ENCODE data around the gene FGF22.
"Not testable (repeated sequence)": the region's sequence is repeated elsewhere in the genome, so short reads cannot be mapped to it uniquely, and the experiment has no call there.

The FGF22 gene

DNA sequence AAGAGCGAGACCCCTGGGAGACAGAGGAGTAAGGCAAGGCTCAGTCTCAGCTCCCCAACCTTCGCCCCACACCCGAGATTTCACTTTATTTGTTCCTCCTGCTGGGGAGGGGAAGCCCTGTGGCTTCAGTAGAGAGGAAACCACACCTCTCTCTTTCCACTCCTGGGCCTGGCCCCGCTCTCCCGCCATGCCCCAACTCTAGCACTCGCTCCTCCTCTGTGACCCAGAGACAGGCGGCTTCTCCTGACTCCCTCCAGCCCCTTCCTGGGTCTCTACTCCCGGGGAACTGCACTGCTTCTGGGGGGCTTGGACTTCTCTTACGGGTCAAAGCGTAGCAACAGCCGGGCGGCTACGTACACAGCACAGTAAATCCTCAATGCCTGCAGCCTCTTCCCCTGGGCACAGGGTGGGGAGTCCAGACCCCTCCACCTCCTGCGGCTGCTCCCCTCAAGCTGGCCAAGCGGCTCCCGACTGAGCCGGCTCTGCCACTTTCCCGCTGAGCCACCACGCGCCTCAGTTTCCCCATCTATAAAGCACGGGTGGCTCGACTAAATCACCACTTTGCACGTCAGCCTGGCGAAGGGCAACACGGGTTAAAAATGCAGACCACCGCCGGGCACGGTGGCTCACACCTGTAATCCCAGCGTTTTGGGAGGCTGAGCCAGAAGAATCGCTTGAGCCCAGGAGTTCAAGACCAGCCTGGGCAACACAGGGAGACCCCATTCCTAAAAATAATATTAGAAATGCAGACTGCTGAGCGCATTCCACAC, 21.9 kb downstream of the FGF22 start:
- in situ Hi-C loops (cut with MboI; ENCODE audit: low pct_unique_long_range_greater_than_20kb, low sequenced_read_pairs, unreplicated experiment) = no loop called here
- DNase-seq (ENCODE audit: low spot score) = peak; percentile 87
- TF ChIP-seq, protein P1, sequence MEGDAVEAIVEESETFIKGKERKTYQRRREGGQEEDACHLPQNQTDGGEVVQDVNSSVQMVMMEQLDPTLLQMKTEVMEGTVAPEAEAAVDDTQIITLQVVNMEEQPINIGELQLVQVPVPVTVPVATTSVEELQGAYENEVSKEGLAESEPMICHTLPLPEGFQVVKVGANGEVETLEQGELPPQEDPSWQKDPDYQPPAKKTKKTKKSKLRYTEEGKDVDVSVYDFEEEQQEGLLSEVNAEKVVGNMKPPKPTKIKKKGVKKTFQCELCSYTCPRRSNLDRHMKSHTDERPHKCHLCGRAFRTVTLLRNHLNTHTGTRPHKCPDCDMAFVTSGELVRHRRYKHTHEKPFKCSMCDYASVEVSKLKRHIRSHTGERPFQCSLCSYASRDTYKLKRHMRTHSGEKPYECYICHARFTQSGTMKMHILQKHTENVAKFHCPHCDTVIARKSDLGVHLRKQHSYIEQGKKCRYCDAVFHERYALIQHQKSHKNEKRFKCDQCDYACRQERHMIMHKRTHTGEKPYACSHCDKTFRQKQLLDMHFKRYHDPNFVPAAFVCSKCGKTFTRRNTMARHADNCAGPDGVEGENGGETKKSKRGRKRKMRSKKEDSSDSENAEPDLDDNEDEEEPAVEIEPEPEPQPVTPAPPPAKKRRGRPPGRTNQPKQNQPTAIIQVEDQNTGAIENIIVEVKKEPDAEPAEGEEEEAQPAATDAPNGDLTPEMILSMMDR (IDR thresholded peaks at IDR 0.05; ENCODE audit: extremely low read depth, insufficient read depth, missing control alignments) = no peak

DNA sequence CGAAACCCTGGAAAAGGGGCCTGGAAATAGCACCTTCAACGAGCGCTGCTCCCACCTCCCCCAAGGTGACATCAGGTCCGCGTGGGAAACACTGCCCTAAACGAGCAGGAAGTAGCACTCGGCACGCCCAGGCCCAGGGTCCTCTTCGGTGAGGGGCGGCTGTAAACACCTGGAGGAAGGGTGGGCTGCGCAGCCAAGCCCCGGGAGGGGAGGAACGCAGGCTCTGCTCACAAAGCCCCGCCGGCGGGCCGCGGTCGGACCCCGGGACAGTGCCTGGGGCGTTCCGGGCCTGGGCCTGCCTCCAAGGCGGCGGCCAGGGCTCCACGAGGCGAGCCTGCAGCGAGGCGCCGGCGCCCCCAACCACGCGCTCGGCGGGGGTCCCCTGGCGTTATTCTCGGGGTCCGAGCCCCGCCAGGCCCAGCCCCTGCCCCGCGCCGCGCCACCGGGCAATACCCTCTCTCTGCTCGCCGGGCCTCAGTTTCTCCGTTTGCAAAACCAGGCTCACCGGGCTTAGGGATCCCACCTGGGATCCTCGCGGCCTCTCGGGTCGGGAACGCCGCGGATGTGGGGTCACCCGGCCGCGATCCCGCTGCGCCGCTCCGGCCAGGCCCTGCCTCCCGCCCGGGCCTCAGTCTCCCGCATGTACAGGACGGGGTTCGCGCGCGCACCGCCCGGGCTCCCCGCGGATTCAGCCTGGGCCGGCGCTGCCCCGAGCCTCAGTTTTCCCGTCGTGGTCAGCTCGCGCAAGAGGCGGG, 22.7 kb downstream of the FGF22 start:
- in situ Hi-C loops (cut with MboI; ENCODE audit: low pct_unique_long_range_greater_than_20kb, low sequenced_read_pairs, unreplicated experiment) = no loop called here
- peak; percentile 87 for DNase-seq (ENCODE audit: low spot score)
- TF ChIP-seq, protein P1 (IDR thresholded peaks at IDR 0.05; ENCODE audit: extremely low read depth, insufficient read depth, missing control alignments) = no peak

- in situ Hi-C loops (cut with MboI; ENCODE audit: low pct_unique_long_range_greater_than_20kb, low sequenced_read_pairs, unreplicated experiment) = no loop called here
- TF ChIP-seq, protein P1 (IDR thresholded peaks at IDR 0.05; ENCODE audit: extremely low read depth, insufficient read depth, missing control alignments) = no peak
These were observed 23.4 kb downstream of the FGF22 start, which contains the start of gene RNF126 for GRCh38 chr19:662962-663681. Gene RNF126, minus strand, starts transcription at chr19:663214. Its CDS starts 93 bp downstream, at chr19:663121.

GRCh38 chr19:663682-664117, 24.0 kb downstream of the FGF22 start:
- in situ Hi-C loops (cut with MboI; ENCODE audit: low pct_unique_long_range_greater_than_20kb, low sequenced_read_pairs, unreplicated experiment) = no loop called here
- DNase-seq (ENCODE audit: low spot score) = no peak
- TF ChIP-seq, protein P1 (IDR thresholded peaks at IDR 0.05; ENCODE audit: extremely low read depth, insufficient read depth, missing control alignments) = no peak

More at GRCh38 chr19:662962-663681, 23.4 kb downstream of the FGF22 start, which contains the start of gene RNF126:
- peak; percentile 99 for DNase-seq (ENCODE audit: low spot score)

DNA sequence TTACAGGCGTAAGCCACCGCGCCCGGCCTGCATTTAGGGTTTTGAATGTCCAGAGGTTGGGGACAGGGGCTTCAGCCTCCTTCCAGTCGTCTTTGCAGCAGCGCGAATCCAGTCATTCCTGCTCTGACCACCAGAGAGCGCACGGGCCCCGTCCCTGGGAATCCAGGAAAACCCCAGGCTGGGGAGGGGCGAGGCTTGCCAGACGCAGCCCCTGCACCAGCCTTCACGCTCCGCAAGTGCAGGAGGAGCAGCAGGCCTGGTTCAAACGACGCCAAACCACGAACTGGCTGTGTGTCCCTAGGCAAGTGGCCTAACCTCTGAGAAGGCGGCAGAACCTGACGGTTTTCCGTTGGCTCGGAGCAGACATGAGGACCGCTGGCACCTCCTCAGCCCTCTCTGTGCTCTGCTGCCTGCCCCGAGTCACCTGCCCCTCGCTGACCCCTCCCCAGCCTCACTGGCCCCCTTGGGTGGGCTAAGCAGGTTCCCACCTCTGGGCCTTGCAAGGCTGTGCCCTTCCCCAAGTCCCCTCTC, 25.3 kb downstream of the FGF22 start:
- in situ Hi-C loops (cut with MboI; ENCODE audit: low pct_unique_long_range_greater_than_20kb, low sequenced_read_pairs, unreplicated experiment) = no loop called here
- DNase-seq (ENCODE audit: low spot score) = peak; percentile 90
- TF ChIP-seq, protein P1 (IDR thresholded peaks at IDR 0.05; ENCODE audit: extremely low read depth, insufficient read depth, missing control alignments) = peak; percentile 92

DNA sequence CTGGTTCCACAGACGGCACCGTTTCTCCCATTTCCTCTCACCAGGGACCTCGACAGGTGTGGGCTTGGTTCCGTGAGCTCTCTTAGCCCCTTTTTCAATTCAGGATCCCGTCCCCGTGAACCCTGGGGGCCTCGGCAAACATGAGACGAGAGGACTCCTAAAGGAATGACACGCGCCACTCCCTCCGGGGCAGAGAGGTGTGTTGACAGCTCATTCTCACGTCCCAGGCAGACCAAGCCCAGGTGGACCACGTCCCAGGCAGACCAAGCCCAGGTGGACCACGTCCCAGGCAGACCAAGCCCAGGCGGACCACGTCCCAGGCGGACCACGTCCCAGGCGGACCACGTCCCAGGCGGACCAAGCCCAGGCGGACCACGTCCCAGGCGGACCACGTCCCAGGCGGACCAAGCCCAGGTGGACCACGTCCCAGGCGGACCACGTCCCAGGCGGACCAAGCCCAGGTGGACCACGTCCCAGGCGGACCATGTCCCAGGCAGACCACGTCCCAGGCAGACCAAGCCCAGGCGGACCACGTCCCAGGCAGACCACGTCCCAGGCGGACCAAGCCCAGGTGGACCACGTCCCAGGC, 27.4 kb downstream of the FGF22 start:
- DNase-seq (ENCODE audit: low spot score); in situ Hi-C loops (cut with MboI; ENCODE audit: low pct_unique_long_range_greater_than_20kb, low sequenced_read_pairs, unreplicated experiment): not testable (repeated sequence)

DNA sequence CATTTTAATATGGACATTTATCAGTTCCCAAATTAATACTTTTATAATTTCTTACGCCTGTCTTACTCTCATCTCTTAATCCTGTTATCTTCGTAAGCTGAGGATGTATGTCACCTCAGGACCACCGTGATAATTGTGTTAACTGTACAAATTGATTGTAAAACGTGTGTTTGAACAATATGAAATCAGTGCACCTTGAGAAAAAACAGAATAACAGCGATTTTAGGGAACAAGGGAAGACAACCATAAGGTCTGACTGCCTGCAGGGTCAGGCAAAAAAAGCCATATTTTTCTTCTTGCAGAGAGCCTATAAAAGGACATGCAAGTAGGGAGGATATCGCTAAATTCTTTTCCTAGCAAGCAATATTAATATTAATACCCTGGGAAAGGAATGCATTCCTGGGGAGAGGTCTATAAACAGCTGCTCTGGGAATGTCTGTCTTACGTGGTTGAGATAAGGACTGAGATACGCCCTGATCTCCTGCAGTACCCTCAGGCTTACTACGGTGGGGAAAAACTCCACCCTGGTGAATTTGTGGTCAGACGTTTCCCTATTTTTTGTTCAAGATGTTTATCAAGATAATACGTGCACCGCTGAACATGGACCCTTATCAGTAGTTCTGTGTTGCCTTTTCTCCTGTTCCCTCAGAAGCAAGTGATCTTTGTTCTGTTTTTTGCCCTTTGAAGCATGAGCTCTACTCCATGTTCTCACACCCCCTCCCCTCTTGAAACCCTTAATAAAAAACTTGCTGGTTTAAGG, 29.2 kb downstream of the FGF22 start:
- in situ Hi-C loops (cut with MboI; ENCODE audit: low pct_unique_long_range_greater_than_20kb, low sequenced_read_pairs, unreplicated experiment); DNase-seq (ENCODE audit: low spot score): not testable (repeated sequence)

Measured in GM13977 (cell line).